ENCODE measurements around the gene TBC1D32.

TBC1D32 gene

GRCh38 chr6:121032268-121033006 lies 301.8 kb downstream of the TBC1D32 start:
- TF ChIP-seq CTCF (IDR thresholded peaks at IDR 0.05; ENCODE audit: low read length) (no peak), EZH2 (IDR thresholded peaks at IDR 0.05; ENCODE audit: borderline replicate concordance, low read length) (no peak)
- no peak overlapping the region for H2AFZ ChIP-seq (ENCODE audit: low read length)
- H3K4me2 ChIP-seq (ENCODE audit: low read length) = no peak overlapping the region
- no peak overlapping the region for H3K27ac ChIP-seq (ENCODE audit: low read depth, low read length, poor library complexity, severe bottlenecking)
- H3F3A ChIP-seq (ENCODE audit: insufficient read depth, low read length) = no peaks in the 10 kb centered on the region
- H3K27me3 ChIP-seq (ENCODE audit: insufficient read depth, low read length) = no peaks in the 10 kb centered on the region
- no peaks in the 10 kb centered on the region for H3K36me3 ChIP-seq (ENCODE audit: insufficient read depth, low read length)
- no peak overlapping the region for H3K9ac ChIP-seq (ENCODE audit: low read length)
- H3K9me3 ChIP-seq (ENCODE audit: low read length) = no peaks in the 10 kb centered on the region
- H3K4me3 ChIP-seq (ENCODE audit: low read depth, low read length, poor library complexity, severe bottlenecking) = no peak overlapping the region
- no peaks in the 10 kb centered on the region for H4K20me1 ChIP-seq (ENCODE audit: insufficient read depth, low read length)
- no peaks in the 10 kb centered on the region for H3K79me2 ChIP-seq (ENCODE audit: insufficient read depth, low read length)
- no peaks in the 10 kb centered on the region for H3K9me2 ChIP-seq (ENCODE audit: low read depth, low read length)
- no peaks in the 10 kb centered on the region for H3K4me1 ChIP-seq (ENCODE audit: insufficient read depth, low read length, severe bottlenecking)

Data from OCI-LY1 (cell line).